ENCODE measurements around the gene AGAP2. TPM values are rescaled to one million over a fixed set of nuclear protein-coding genes. Genes with fewer than 3 reads are reported as not detected.
A peak's percentile ranks its signal among the peaks of the same experiment; 100 is the strongest.

Gene AGAP2
- total and polyA plus RNA-seq, 2 of the 13 experiments (the other 11 are each of a cell fraction or from before 2014, with no cell fraction given): 0.38 to 0.45 TPM

DNA sequence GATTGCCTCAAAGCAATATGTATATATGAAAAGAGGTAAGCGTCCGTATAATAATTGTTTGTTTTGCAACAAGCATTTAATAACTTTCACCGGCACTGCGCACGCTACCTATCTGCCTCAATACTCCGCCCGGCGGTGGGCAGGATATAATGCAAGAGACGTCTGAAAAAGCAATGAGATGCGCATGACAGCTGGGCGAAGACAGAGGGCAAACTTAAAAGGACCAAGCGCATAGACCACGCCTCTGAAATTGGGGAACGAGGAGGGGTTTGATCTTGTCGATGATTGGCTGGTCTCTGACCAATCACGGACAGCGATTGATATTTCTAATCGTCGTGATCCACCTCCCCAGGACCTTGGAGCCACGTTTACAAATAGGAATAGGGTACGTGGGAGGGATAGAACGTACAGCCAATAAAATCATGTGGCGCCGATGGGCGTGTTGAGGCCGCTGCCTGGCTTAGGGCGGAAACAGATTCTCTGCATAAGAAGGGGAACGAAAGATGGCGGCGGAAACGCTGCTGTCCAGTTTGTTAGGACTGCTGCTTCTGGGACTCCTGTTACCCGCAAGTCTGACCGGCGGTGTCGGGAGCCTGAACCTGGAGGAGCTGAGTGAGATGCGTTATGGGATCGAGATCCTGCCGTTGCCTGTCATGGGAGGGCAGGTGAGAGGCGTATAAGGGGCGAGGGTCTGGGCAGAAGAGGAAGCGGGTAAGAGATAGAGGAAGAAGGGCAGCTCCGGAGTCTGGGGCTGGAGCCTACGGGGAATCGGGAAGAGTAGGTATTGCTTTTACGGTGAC lies 44.7 kb downstream of the AGAP2 start, which contains the start of gene OS9 (continued):
- TF ChIP-seq HMG20B (CRISPR knock-in tag; conservative IDR thresholded peaks at IDR 0.05) (0 out of 2 replicates have a peak, but pooled peaks have one; percentile 8), JUNB (CRISPR knock-in tag; IDR thresholded peaks at IDR 0.05; ENCODE audit: borderline replicate concordance) (no peak), NCOR1 (IDR thresholded peaks at IDR 0.05; ENCODE audit: borderline replicate concordance, low read length) (0 out of 2 replicates have a peak, but pooled peaks have one; percentile 20), JARID2 (CRISPR knock-in tag; IDR thresholded peaks at IDR 0.05; ENCODE audit: insufficient replicate concordance) (no peak), E2F2 (CRISPR knock-in tag; IDR thresholded peaks at IDR 0.05; ENCODE audit: borderline replicate concordance) (no peak), SP4 (CRISPR knock-in tag; IDR thresholded peaks at IDR 0.05) (peak; percentile 96), TAF1 (CRISPR knock-in tag; IDR thresholded peaks at IDR 0.05) (peak; percentile 86), ZNF224 (CRISPR knock-in tag; IDR thresholded peaks at IDR 0.05) (peak; percentile 42; the same call in 1 of the 2 replicates), KLF15 (CRISPR knock-in tag; IDR thresholded peaks at IDR 0.05; ENCODE audit: borderline replicate concordance) (peak; percentile 35; the same call in 1 of the 2 replicates), ZMAT3 (CRISPR knock-in tag; conservative IDR thresholded peaks at IDR 0.05) (no peak), NCOA5 (CRISPR knock-in tag; IDR thresholded peaks at IDR 0.05) (no peak), ZNF501 (CRISPR knock-in tag; IDR thresholded peaks at IDR 0.05) (peak; percentile 81), PREB (CRISPR knock-in tag; IDR thresholded peaks at IDR 0.05) (no peak), ELF1 (CRISPR knock-in tag; IDR thresholded peaks at IDR 0.05) (peak; percentile 96), ZNF678 (CRISPR knock-in tag; IDR thresholded peaks at IDR 0.05) (no peak), RFXAP (CRISPR knock-in tag; IDR thresholded peaks at IDR 0.05; ENCODE audit: borderline replicate concordance) (peak; percentile 93)
- TF ChIP-seq, protein P1, sequence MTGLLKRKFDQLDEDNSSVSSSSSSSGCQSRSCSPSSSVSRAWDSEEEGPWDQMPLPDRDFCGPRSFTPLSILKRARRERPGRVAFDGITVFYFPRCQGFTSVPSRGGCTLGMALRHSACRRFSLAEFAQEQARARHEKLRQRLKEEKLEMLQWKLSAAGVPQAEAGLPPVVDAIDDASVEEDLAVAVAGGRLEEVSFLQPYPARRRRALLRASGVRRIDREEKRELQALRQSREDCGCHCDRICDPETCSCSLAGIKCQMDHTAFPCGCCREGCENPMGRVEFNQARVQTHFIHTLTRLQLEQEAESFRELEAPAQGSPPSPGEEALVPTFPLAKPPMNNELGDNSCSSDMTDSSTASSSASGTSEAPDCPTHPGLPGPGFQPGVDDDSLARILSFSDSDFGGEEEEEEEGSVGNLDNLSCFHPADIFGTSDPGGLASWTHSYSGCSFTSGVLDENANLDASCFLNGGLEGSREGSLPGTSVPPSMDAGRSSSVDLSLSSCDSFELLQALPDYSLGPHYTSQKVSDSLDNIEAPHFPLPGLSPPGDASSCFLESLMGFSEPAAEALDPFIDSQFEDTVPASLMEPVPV (CRISPR knock-in tag; IDR thresholded peaks at IDR 0.05): peak; percentile 56; the same call in 1 of the 2 replicates
- TF ChIP-seq, protein P2, sequence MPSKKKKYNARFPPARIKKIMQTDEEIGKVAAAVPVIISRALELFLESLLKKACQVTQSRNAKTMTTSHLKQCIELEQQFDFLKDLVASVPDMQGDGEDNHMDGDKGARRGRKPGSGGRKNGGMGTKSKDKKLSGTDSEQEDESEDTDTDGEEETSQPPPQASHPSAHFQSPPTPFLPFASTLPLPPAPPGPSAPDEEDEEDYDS (CRISPR knock-in tag; IDR thresholded peaks at IDR 0.05): peak; percentile 95
- TF ChIP-seq, protein P3, sequence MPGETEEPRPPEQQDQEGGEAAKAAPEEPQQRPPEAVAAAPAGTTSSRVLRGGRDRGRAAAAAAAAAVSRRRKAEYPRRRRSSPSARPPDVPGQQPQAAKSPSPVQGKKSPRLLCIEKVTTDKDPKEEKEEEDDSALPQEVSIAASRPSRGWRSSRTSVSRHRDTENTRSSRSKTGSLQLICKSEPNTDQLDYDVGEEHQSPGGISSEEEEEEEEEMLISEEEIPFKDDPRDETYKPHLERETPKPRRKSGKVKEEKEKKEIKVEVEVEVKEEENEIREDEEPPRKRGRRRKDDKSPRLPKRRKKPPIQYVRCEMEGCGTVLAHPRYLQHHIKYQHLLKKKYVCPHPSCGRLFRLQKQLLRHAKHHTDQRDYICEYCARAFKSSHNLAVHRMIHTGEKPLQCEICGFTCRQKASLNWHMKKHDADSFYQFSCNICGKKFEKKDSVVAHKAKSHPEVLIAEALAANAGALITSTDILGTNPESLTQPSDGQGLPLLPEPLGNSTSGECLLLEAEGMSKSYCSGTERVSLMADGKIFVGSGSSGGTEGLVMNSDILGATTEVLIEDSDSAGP (CRISPR knock-in tag; IDR thresholded peaks at IDR 0.05; ENCODE audit: borderline replicate concordance): peak; percentile 77
- TF ChIP-seq, protein P4, sequence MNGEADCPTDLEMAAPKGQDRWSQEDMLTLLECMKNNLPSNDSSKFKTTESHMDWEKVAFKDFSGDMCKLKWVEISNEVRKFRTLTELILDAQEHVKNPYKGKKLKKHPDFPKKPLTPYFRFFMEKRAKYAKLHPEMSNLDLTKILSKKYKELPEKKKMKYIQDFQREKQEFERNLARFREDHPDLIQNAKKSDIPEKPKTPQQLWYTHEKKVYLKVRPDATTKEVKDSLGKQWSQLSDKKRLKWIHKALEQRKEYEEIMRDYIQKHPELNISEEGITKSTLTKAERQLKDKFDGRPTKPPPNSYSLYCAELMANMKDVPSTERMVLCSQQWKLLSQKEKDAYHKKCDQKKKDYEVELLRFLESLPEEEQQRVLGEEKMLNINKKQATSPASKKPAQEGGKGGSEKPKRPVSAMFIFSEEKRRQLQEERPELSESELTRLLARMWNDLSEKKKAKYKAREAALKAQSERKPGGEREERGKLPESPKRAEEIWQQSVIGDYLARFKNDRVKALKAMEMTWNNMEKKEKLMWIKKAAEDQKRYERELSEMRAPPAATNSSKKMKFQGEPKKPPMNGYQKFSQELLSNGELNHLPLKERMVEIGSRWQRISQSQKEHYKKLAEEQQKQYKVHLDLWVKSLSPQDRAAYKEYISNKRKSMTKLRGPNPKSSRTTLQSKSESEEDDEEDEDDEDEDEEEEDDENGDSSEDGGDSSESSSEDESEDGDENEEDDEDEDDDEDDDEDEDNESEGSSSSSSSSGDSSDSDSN (CRISPR knock-in tag; IDR thresholded peaks at IDR 0.05): peak; percentile 52
